ENCODE data around the gene ETV2. TPM values are rescaled to one million over a fixed set of nuclear protein-coding genes. Genes with fewer than 3 reads are reported as not detected.

ETV2 gene
- total RNA-seq, 1 donor = 0.36 TPM

DNA sequence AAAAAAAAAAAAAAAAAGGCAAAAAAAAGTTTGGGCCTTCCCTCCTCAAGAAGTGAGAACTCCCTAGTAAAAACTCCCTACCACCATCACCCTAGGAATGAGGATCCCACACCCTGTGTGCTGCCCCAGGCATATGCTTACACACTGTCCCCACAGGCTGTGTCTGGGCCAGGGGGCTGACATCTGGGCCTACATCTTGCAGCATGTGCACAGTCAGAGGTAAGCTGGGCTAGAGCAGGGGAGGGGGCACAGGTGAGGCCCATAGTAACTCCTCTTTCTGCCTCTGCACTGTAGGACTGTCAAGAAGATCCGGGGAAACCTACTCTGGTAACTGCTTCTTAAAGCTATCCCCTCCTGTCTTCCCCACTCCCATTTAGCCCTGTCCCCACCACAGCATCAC, 28.0 kb upstream of the ETV2 start:
- Histone ChIP-seq H3K4me3 (ENCODE audit: insufficient read depth, low read length) (no peak overlapping the region), H3K36me3 (ENCODE audit: insufficient read depth, low read length) (peaks cover 6% of the 10 kb centered on the region), H3K4me2 (ENCODE audit: insufficient read depth, low read length) (peak overlapping the region; percentile 98), H3K9me3 (ENCODE audit: low read depth, low read length) (no peaks in the 10 kb centered on the region), H3K4me1 (ENCODE audit: insufficient read depth, low read length) (peaks cover 5% of the 10 kb centered on the region), H2AFZ (ENCODE audit: low read length) (no peak overlapping the region), H4K20me1 (ENCODE audit: insufficient read depth, low read length) (no peaks in the 10 kb centered on the region), H3K27me3 (ENCODE audit: insufficient read depth, low read length) (no peaks in the 10 kb centered on the region), H3K27ac (ENCODE audit: low read depth, low read length) (no peak overlapping the region), H3K79me2 (ENCODE audit: insufficient read depth, low read length) (peaks cover 2% of the 10 kb centered on the region)
- TF ChIP-seq, protein P1, sequence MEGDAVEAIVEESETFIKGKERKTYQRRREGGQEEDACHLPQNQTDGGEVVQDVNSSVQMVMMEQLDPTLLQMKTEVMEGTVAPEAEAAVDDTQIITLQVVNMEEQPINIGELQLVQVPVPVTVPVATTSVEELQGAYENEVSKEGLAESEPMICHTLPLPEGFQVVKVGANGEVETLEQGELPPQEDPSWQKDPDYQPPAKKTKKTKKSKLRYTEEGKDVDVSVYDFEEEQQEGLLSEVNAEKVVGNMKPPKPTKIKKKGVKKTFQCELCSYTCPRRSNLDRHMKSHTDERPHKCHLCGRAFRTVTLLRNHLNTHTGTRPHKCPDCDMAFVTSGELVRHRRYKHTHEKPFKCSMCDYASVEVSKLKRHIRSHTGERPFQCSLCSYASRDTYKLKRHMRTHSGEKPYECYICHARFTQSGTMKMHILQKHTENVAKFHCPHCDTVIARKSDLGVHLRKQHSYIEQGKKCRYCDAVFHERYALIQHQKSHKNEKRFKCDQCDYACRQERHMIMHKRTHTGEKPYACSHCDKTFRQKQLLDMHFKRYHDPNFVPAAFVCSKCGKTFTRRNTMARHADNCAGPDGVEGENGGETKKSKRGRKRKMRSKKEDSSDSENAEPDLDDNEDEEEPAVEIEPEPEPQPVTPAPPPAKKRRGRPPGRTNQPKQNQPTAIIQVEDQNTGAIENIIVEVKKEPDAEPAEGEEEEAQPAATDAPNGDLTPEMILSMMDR (IDR thresholded peaks at IDR 0.05; ENCODE audit: extremely low read depth, low read depth, low read length) = no peak
- DNase-seq (ENCODE audit: insufficient read length, low spot score, missing footprints) = no peak

DNA sequence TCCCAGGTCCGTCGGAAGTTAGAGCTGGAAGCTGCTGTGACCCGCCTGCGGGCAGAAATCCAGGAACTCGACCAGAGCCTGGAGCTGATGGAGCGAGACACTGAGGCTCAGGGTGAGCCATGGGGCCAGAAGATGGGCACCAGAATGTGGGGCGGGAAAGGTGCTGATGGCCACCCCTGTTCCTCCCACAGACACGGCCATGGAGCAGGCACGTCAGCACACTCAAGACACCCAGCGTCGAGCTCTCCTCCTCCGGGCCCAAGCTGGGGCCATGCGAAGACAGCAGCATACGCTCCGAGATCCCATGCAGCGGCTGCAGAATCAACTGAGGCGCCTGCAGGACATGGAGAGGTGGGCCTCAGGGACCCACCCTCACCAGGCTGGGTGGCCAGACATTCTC, 26.5 kb upstream of the ETV2 start:
- Histone ChIP-seq H3K4me1 (ENCODE audit: insufficient read depth, low read length) (peaks cover 5% of the 10 kb centered on the region), H3K4me2 (ENCODE audit: insufficient read depth, low read length) (no peak overlapping the region), H4K20me1 (ENCODE audit: insufficient read depth, low read length) (no peaks in the 10 kb centered on the region), H3K27me3 (ENCODE audit: insufficient read depth, low read length) (no peaks in the 10 kb centered on the region), H3K9me3 (ENCODE audit: low read depth, low read length) (no peaks in the 10 kb centered on the region), H3K27ac (ENCODE audit: low read depth, low read length) (no peak overlapping the region), H3K4me3 (ENCODE audit: insufficient read depth, low read length) (no peak overlapping the region), H3K36me3 (ENCODE audit: insufficient read depth, low read length) (peaks cover 6% of the 10 kb centered on the region), H2AFZ (ENCODE audit: low read length) (no peak overlapping the region), H3K79me2 (ENCODE audit: insufficient read depth, low read length) (peaks cover 2% of the 10 kb centered on the region)
- TF ChIP-seq, protein P1 (IDR thresholded peaks at IDR 0.05; ENCODE audit: extremely low read depth, low read depth, low read length) = no peak
- no peak for DNase-seq (ENCODE audit: insufficient read length, low spot score, missing footprints)

DNA sequence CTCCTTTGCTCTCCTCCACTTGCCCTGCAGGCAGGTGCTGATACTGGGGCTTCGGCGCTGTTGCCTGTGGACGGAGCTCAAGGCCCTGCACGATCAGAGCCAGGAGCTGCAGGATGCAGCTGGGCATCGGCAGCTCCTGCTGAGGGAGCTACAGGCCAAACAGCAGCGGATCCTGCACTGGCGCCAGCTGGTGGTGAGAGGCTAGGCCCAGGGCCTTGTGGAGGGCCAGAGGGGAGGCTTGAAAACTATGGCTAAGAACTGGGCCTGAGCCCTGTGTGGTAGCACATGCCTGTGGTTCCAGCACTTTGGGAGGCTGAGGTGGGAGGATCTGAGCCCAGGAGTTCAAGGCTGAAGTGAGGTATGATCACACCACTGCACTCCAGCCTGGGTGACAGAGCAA, 22.7 kb upstream of the ETV2 start:
- TF ChIP-seq, protein P1 (IDR thresholded peaks at IDR 0.05; ENCODE audit: extremely low read depth, low read depth, low read length) = no peak
- Histone ChIP-seq H3K9me3 (ENCODE audit: low read depth, low read length) (no peaks in the 10 kb centered on the region), H3K27me3 (ENCODE audit: insufficient read depth, low read length) (no peaks in the 10 kb centered on the region), H3K79me2 (ENCODE audit: insufficient read depth, low read length) (no peaks in the 10 kb centered on the region), H3K27ac (ENCODE audit: low read depth, low read length) (no peak overlapping the region), H4K20me1 (ENCODE audit: insufficient read depth, low read length) (no peaks in the 10 kb centered on the region), H3K4me3 (ENCODE audit: insufficient read depth, low read length) (no peak overlapping the region), H2AFZ (ENCODE audit: low read length) (no peak overlapping the region), H3K36me3 (ENCODE audit: insufficient read depth, low read length) (peaks cover 6% of the 10 kb centered on the region), H3K4me1 (ENCODE audit: insufficient read depth, low read length) (no peaks in the 10 kb centered on the region), H3K4me2 (ENCODE audit: insufficient read depth, low read length) (no peak overlapping the region)
- peak; percentile 3 for DNase-seq (ENCODE audit: insufficient read length, low spot score, missing footprints)

DNA sequence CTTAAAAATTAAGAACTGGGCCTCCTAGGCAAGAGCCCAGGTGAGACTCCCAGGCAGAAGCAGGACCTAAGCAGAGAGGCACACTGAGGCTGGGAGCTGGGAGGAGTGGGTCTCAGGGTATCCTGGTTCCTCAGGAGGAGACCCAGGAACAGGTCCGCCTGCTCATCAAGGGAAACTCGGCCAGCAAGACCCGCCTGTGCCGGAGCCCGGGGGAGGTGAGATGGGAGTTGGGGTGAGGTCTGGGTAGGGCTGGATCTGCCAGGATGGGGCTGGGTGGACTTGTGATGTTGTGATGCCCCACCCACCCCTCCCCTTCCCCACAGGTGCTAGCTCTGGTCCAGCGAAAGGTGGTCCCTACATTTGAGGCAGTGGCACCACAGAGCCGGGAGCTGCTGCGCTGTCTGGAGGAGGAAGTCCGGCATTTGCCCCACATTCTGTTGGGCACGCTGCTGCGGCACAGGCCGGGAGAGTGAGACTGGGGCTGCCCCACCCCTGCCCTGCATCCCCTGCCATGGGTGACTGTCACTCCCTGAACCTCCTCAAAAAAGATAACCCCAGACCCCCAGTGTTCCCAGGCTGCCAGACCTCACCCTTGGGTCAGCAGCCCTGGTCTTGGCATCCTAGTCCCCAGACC, 22.1 kb upstream of the ETV2 start:
- H3K9me3 ChIP-seq (ENCODE audit: low read depth, low read length) = no peaks in the 10 kb centered on the region
- DNase-seq (ENCODE audit: insufficient read length, low spot score, missing footprints) = peak; percentile 35
- no peaks in the 10 kb centered on the region for H3K27me3 ChIP-seq (ENCODE audit: insufficient read depth, low read length)
- H3K4me3 ChIP-seq (ENCODE audit: insufficient read depth, low read length) = no peak overlapping the region
- no peak overlapping the region for H2AFZ ChIP-seq (ENCODE audit: low read length)
- peaks cover 6% of the 10 kb centered on the region for H3K36me3 ChIP-seq (ENCODE audit: insufficient read depth, low read length)
- H3K4me1 ChIP-seq (ENCODE audit: insufficient read depth, low read length) = no peaks in the 10 kb centered on the region
- H3K4me2 ChIP-seq (ENCODE audit: insufficient read depth, low read length) = no peak overlapping the region
- no peaks in the 10 kb centered on the region for H4K20me1 ChIP-seq (ENCODE audit: insufficient read depth, low read length)
- H3K79me2 ChIP-seq (ENCODE audit: insufficient read depth, low read length) = no peaks in the 10 kb centered on the region
- no peak overlapping the region for H3K27ac ChIP-seq (ENCODE audit: low read depth, low read length)
- TF ChIP-seq, protein P1 (IDR thresholded peaks at IDR 0.05; ENCODE audit: extremely low read depth, low read depth, low read length) = no peak

Data from osteoblast (primary cell).